BLaER1 treated with 17β-estradiol and CSF1 and Interleukin-3, amounts not matched to agents 10 nM and 100 nM (cell line): Measurements from ENCODE around the gene GALNT14.

Experiments
- H3K27ac ChIP-seq, 11 experiments: shearing (Covaris generic); formaldehyde crosslinking; 2 replicates each; pipeline ENCODE4 v1.8.1; 2022
- H3K27me3 ChIP-seq, 11 experiments: shearing (Covaris generic); formaldehyde crosslinking; 2 replicates each; pipeline ENCODE4 v1.8.1; 2022
- H3K36me3 ChIP-seq, 11 experiments: shearing (Covaris generic); formaldehyde crosslinking; 2 replicates each; pipeline ENCODE4 v1.8.1; 2022
- H3K4me1 ChIP-seq, 10 experiments: shearing (Covaris generic); formaldehyde crosslinking; 2 replicates each; pipeline ENCODE4 v1.8.1; 2022
- H3K4me2 ChIP-seq, 11 experiments: shearing (Covaris generic); formaldehyde crosslinking; 2 replicates each; pipeline ENCODE4 v1.8.1; 2022
- H3K4me3 ChIP-seq, 10 experiments: shearing (Covaris generic); formaldehyde crosslinking; 2 replicates each; pipeline ENCODE4 v1.8.1; 2022
- H3K9ac ChIP-seq, 11 experiments: shearing (Covaris generic); formaldehyde crosslinking; 2 replicates each; pipeline ENCODE4 v1.8.1; 2022
- H3K9me3 ChIP-seq, 11 experiments: shearing (Covaris generic); formaldehyde crosslinking; replicated peaks in 1 of 11; 2 replicates each; pipeline ENCODE4 v1.8.1; 2022
- H4K20me1 ChIP-seq, 11 experiments: shearing (Covaris generic); formaldehyde crosslinking; 2 replicates each; pipeline ENCODE4 v1.8.1; 2022
- Cebpa-rat ChIP-seq, 11 experiments: shearing (Covaris generic); IDR thresholded peaks; 2 replicates each; pipeline ENCODE4 v1.8.1; 2022

Gene GALNT14

DNA sequence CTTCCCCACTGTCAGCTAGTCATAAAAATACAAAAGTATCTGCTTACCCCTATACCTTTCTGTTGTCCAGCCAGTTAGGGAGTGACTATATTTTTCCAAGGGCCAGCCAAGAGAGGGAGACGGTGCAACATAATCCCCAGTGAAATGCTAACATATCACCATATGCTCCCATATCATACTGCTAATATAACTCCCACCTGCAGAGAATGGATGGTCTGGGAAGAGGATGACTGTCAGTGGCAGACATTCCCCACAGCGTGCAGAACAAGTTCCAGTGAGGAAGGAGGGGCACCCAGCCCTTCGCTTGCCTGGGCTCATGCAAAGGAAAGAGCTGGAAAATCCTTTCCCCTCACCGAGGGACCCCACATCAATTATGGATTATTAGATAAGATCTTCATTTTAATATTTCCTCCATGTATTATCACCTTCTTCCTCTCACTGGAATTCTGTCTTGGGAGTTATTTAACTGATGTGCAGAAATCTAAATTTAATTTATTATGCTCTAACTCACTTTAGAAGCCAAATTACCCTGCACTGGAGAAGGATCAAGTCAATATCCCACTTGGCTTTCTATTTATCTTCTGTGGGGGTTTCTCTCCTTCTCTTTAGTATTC, 135.6 kb downstream of the GALNT14 start:
- no peaks in the 10 kb centered on the region for H3K27me3 ChIP-seq
- H3K9me3 ChIP-seq, result no peaks in the 10 kb centered on the region
- H4K20me1 ChIP-seq, result peaks cover 0 to 97% (median 54%) of the 10 kb centered on the region in 11 experiments; a peak in 18 of 22 replicates
- H3K4me1 ChIP-seq, result peaks cover 26 to 52% (median 36%) of the 10 kb centered on the region in 10 experiments
- H3K4me2 ChIP-seq, result no peak overlapping the region; a peak in 1 of 22 replicates
- H3K4me3 ChIP-seq, result no peak overlapping the region
- no peak overlapping the region for H3K9ac ChIP-seq
- peaks cover 0 to 43% (median 16%) of the 10 kb centered on the region in 11 experiments; a peak in 15 of 22 replicates for H3K36me3 ChIP-seq
- TF ChIP-seq Cebpa-rat (IDR thresholded peaks at IDR 0.05), result no peak
- H3K27ac ChIP-seq, result no peak overlapping the region

DNA sequence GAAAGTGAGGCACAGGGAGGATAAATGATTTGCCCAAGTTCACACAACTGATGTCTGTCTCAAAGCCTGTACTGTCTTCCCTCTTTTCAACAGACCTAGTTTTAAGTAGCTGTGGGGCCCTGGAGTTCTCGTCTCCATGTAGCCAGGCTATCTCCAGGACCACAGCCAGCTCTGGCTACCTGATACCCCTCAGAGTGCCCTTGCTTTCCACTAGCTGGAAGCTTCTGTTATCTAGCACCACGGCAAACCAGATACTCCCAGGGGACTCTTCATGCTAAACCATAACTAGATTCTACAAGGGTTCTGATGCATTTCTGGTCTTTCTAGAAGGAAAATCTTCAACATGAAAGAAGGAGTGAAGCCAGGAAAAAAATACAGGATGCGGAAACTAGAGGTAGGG, 137.3 kb downstream of the GALNT14 start:
- Histone ChIP-seq H3K9me3 (no peaks in the 10 kb centered on the region), H4K20me1 (peaks cover 0 to 96% (median 49%) of the 10 kb centered on the region in 11 experiments; a peak in 17 of 22 replicates), H3K27ac (no peak overlapping the region), H3K4me1 (peaks cover 14 to 41% (median 29%) of the 10 kb centered on the region in 10 experiments), H3K27me3 (no peaks in the 10 kb centered on the region), H3K4me2 (peak overlapping the region in 5 of 11 experiments; percentile 2 to 50 (median 33); a peak in 5 of 22 replicates), H3K9ac (no peak overlapping the region), H3K4me3 (no peak overlapping the region), H3K36me3 (peaks cover 0 to 47% (median 16%) of the 10 kb centered on the region in 11 experiments; a peak in 16 of 22 replicates)
- no peak for TF ChIP-seq Cebpa-rat (IDR thresholded peaks at IDR 0.05)

GRCh38 chr2:30998672-30999071, 139.6 kb downstream of the GALNT14 start:
- no peaks in the 10 kb centered on the region for H3K27me3 ChIP-seq
- peaks cover 5 to 47% (median 34%) of the 10 kb centered on the region in 10 experiments; a peak in 19 of 20 replicates for H3K4me1 ChIP-seq
- H3K27ac ChIP-seq, result no peak overlapping the region
- no peak overlapping the region for H3K4me3 ChIP-seq
- TF ChIP-seq Cebpa-rat (IDR thresholded peaks at IDR 0.05), result no peak
- H4K20me1 ChIP-seq, result peaks cover 0 to 94% (median 54%) of the 10 kb centered on the region in 11 experiments; a peak in 18 of 22 replicates
- no peak overlapping the region for H3K4me2 ChIP-seq
- no peak overlapping the region for H3K9ac ChIP-seq
- peaks cover under 1 to 55% (median 17%) of the 10 kb centered on the region in 11 experiments; a peak in 16 of 22 replicates for H3K36me3 ChIP-seq
- no peaks in the 10 kb centered on the region for H3K9me3 ChIP-seq

- peaks cover 0 to 91% (median 51%) of the 10 kb centered on the region in 11 experiments; a peak in 18 of 22 replicates for H4K20me1 ChIP-seq
- H3K27ac ChIP-seq, result no peak overlapping the region
- no peaks in the 10 kb centered on the region for H3K27me3 ChIP-seq
- no peak for TF ChIP-seq Cebpa-rat (IDR thresholded peaks at IDR 0.05)
- no peak overlapping the region for H3K9ac ChIP-seq
- no peak overlapping the region for H3K4me3 ChIP-seq
- no peak overlapping the region for H3K4me2 ChIP-seq
- peaks cover 6 to 62% (median 22%) of the 10 kb centered on the region in 11 experiments; a peak in 18 of 22 replicates for H3K36me3 ChIP-seq
- peaks cover 0 to 48% (median 34%) of the 10 kb centered on the region in 10 experiments; a peak in 17 of 20 replicates for H3K4me1 ChIP-seq
- no peaks in the 10 kb centered on the region for H3K9me3 ChIP-seq
Measured at GRCh38 chr2:30997979-30998378, 140.3 kb downstream of the GALNT14 start.

DNA sequence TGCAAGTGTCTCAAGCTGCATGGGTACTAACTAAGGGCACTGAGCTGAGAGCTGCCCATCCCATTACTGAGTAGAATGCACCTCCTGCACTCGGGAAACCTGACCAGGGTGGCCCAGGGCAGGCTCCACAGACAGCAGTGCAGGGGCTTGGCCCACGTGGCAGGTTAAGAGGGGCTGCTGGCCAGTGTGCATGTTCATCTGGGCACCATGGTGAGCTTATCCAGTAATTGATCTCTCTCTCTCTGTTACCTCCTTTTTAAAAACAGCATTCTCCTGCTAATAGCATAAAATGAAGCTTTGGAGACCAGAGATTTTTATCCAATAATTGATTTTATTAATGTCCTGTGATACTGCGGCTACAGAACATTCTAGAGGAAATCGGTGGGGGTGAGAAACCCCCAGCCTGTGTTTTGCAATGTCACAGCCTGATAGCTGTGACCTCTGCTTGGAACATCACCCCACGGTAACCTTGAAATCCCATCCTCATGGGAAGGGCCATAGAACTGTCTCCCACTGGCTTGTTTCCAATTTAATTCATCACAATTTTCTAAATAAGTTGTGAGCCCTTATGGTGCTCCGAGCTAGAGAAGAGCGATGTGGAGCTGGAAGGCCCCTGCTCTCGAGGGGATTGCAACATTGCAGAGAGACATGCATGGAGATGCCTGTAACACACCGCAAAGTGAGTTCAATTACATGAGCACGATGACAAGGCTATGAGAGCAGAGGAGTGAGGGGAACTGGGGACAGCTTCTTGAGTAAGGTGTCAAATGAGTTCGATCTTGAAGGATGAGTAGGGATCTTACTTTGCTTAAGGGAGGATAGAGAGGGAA, 143.8 kb downstream of the GALNT14 start:
- no peaks in the 10 kb centered on the region for H3K27me3 ChIP-seq
- H3K27ac ChIP-seq, result peak overlapping the region in 6 of 11 experiments; percentile 1 to 58 (median 18); a peak in 8 of 22 replicates
- no peak overlapping the region for H3K4me3 ChIP-seq
- TF ChIP-seq Cebpa-rat (IDR thresholded peaks at IDR 0.05), result peak in 5 of 11 experiments; percentile 8 to 67 (median 40); a peak in 5 of 22 replicates
- H3K36me3 ChIP-seq, result peaks cover 33 to 78% (median 47%) of the 10 kb centered on the region in 11 experiments
- peaks cover 0 to 31% (median 27%) of the 10 kb centered on the region in 10 experiments; a peak in 17 of 20 replicates for H3K4me1 ChIP-seq
- peaks cover 0 to 81% (median 36%) of the 10 kb centered on the region in 11 experiments; a peak in 17 of 22 replicates for H4K20me1 ChIP-seq
- H3K9me3 ChIP-seq, result no peaks in the 10 kb centered on the region
- peak overlapping the region in 3 of 11 experiments; percentile 16 to 25 (median 20); a peak in 3 of 22 replicates for H3K9ac ChIP-seq
- peak overlapping the region in 9 of 11 experiments; percentile 5 to 79 (median 63); a peak in 16 of 22 replicates for H3K4me2 ChIP-seq

DNA sequence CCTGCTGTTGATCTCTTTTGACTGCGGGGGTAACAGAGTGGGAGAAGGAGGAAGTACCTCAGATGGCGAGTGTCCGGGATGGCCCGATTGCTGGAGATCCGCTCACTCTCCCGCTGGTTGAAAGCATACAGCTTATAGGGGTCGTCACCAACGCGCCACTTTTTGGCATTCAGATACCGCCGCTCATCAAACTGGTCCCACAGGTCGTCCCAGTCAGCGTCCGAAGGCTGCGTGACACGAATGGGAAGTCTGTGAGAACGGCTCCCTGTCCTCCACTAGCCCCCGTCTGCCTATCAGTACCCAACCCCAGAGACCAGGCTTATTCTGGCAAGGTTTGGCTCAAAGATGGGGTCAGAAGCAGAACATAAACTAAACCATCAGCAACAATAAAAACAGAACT, 145.5 kb downstream of the GALNT14 start:
- 0 out of 22 replicates have a peak overlapping the region, but pooled peaks of 1 of the 11 experiments have one; percentile 31 for H3K27ac ChIP-seq
- no peak overlapping the region for H3K4me3 ChIP-seq
- peaks cover 0 to 85% (median 36%) of the 10 kb centered on the region in 11 experiments; a peak in 17 of 22 replicates for H4K20me1 ChIP-seq
- no peak for TF ChIP-seq Cebpa-rat (IDR thresholded peaks at IDR 0.05)
- no peak overlapping the region for H3K4me2 ChIP-seq
- H3K27me3 ChIP-seq, result no peaks in the 10 kb centered on the region
- H3K9ac ChIP-seq, result no peak overlapping the region
- peaks cover 47 to 83% (median 57%) of the 10 kb centered on the region in 11 experiments for H3K36me3 ChIP-seq
- no peaks in the 10 kb centered on the region for H3K9me3 ChIP-seq
- H3K4me1 ChIP-seq, result peaks cover 0 to 31% (median 27%) of the 10 kb centered on the region in 10 experiments; a peak in 17 of 20 replicates

GRCh38 chr2:30990671-30991070, 147.6 kb downstream of the GALNT14 start:
- H3K4me3 ChIP-seq, result no peak overlapping the region
- H3K36me3 ChIP-seq, result peaks cover 59 to 83% (median 74%) of the 10 kb centered on the region in 11 experiments
- peaks cover 0 to 24% (median 19%) of the 10 kb centered on the region in 10 experiments; a peak in 17 of 20 replicates for H3K4me1 ChIP-seq
- H3K27ac ChIP-seq, result no peak overlapping the region
- H4K20me1 ChIP-seq, result peaks cover 0 to 78% (median 23%) of the 10 kb centered on the region in 11 experiments; a peak in 15 of 22 replicates
- H3K9me3 ChIP-seq, result no peaks in the 10 kb centered on the region
- no peak for TF ChIP-seq Cebpa-rat (IDR thresholded peaks at IDR 0.05)
- no peaks in the 10 kb centered on the region for H3K27me3 ChIP-seq
- H3K4me2 ChIP-seq, result no peak overlapping the region
- no peak overlapping the region for H3K9ac ChIP-seq

DNA sequence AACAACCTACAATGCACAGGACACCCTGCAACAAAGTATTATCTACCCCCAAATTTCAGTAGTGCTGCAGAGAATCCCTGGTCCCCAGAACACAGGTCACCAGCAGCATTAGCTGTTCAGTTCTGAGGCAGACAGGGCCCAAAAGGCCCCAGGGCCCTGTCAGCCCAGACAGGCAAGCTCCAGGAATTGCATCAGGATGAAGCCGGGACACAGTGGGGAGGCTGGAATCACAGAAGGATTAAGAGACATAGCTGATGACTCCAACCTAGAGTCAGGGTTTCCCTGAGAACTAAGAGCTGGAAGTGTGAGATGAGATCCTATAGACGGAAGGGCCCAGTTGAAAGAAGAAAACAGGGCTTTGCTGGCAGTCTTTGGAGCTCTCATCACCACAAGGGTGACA, 148.1 kb downstream of the GALNT14 start:
- no peak for TF ChIP-seq Cebpa-rat (IDR thresholded peaks at IDR 0.05)
- Histone ChIP-seq H3K9me3 (no peaks in the 10 kb centered on the region), H3K36me3 (peaks cover 59 to 83% (median 78%) of the 10 kb centered on the region in 11 experiments), H4K20me1 (peaks cover 0 to 75% (median 22%) of the 10 kb centered on the region in 11 experiments; a peak in 15 of 22 replicates), H3K9ac (no peak overlapping the region), H3K27ac (no peak overlapping the region), H3K4me1 (peaks cover 0 to 19% (median 14%) of the 10 kb centered on the region in 10 experiments; a peak in 17 of 20 replicates), H3K4me2 (no peak overlapping the region), H3K27me3 (no peaks in the 10 kb centered on the region), H3K4me3 (no peak overlapping the region)
